Panc1 (cell line): ENCODE results near the gene C1orf87.

ENCODE experiments used
- CTCF ChIP-seq: fragments of 450-650 bp; IDR thresholded peaks from 2 replicates; pipeline ENCODE4 v1.5.1; 2017; ENCODE audit warnings: mild to moderate bottlenecking
- POLR2AphosphoS5 ChIP-seq: IDR thresholded peaks from 2 replicates; pipeline ENCODE4 v1.6.1; 2012; ENCODE audit warnings: mild to moderate bottlenecking, low read depth, low read length, moderate library complexity
- SIN3A ChIP-seq: IDR thresholded peaks from 2 replicates; pipeline ENCODE4 v1.6.1; 2012; ENCODE audit warnings: low read depth, mild to moderate bottlenecking, low read length, moderate library complexity, borderline replicate concordance; ENCODE audit not compliant: insufficient read depth

- TF ChIP-seq CTCF: no peak
- TF ChIP-seq SIN3A: no peak
- no peak for TF ChIP-seq POLR2AphosphoS5
These were observed 27.9 kb upstream of the C1orf87 start for GRCh38 chr1:60101516-60101915.
